ENCODE data around the gene TAB2.

DNA sequence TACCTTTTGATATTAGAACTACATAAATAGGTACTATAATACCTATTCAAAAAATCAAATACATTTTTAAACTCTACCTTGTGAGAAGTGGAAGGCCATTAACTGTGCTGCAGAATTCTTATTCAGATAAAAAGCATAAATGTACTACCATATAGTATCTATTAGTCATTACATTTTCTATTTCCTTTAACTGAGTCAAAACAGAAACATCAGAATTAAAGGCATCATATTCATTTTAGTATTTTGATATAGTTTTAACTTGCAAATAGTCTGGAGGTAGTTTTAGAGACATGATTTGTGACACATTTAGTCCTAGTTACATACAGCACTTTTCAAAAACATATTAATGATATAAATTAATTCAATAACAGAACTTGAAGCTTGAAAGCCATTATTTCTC lies 39.9 kb upstream of the TAB2 start:
- TF ChIP-seq, protein P1, sequence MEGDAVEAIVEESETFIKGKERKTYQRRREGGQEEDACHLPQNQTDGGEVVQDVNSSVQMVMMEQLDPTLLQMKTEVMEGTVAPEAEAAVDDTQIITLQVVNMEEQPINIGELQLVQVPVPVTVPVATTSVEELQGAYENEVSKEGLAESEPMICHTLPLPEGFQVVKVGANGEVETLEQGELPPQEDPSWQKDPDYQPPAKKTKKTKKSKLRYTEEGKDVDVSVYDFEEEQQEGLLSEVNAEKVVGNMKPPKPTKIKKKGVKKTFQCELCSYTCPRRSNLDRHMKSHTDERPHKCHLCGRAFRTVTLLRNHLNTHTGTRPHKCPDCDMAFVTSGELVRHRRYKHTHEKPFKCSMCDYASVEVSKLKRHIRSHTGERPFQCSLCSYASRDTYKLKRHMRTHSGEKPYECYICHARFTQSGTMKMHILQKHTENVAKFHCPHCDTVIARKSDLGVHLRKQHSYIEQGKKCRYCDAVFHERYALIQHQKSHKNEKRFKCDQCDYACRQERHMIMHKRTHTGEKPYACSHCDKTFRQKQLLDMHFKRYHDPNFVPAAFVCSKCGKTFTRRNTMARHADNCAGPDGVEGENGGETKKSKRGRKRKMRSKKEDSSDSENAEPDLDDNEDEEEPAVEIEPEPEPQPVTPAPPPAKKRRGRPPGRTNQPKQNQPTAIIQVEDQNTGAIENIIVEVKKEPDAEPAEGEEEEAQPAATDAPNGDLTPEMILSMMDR (IDR thresholded peaks at IDR 0.05 in 4 of 5, conservative IDR thresholded peaks at IDR 0.05 in 1 of 5): no peak
- no peak for TF ChIP-seq POLR2A (IDR thresholded peaks at IDR 0.05)
